Astrocyte (in vitro differentiated cells and primary cell): ENCODE measurements around the gene LIN28B. TPM values are rescaled to one million over a fixed set of nuclear protein-coding genes. Genes with fewer than 3 reads are reported as not detected.
"Not testable (repeated sequence)": the region's sequence is repeated elsewhere in the genome, so short reads cannot be mapped to it uniquely, and the experiment has no call there.

Experiments
- DNase-seq: peaks from one replicate; pipeline ENCODE4 v3.0.0-alpha.2; 2010; ENCODE audit warnings: low read depth
- FAIRE-seq: peaks from 2 replicates; lab custom pipeline; 2011; peaks lifted over from hg19 to GRCh38; lab: Jason Lieb, UNC
- H2AFZ ChIP-seq: 2 replicates; pipeline ENCODE4 v1.6.0; 2012; ENCODE audit warnings: low read depth, low read length, inconsistent platforms
- H3K27ac ChIP-seq: 2 replicates; pipeline ENCODE4 v1.5.1; 2011; ENCODE audit warnings: low read depth, low read length, inconsistent platforms
- H3K27me3 ChIP-seq: 2 replicates; pipeline ENCODE4 v1.6.0; 2011; ENCODE audit warnings: low read length, inconsistent platforms; ENCODE audit not compliant: insufficient read depth
- H3K36me3 ChIP-seq: 2 replicates; pipeline ENCODE4 v1.5.1; 2011; ENCODE audit warnings: low read length, inconsistent platforms; ENCODE audit not compliant: insufficient read depth
- H3K4me1 ChIP-seq: 2 replicates; pipeline ENCODE4 v1.5.1; 2011; ENCODE audit warnings: low read length, inconsistent platforms; ENCODE audit not compliant: insufficient read depth
- H3K4me2 ChIP-seq: 2 replicates; pipeline ENCODE4 v1.6.0; 2012; ENCODE audit warnings: low read length, inconsistent platforms
- H3K4me3 ChIP-seq: 2 replicates; pipeline ENCODE4 v1.5.1; 2011; ENCODE audit warnings: low read depth, mild to moderate bottlenecking, low read length, inconsistent platforms; ENCODE audit not compliant: insufficient read depth
- H3K79me2 ChIP-seq: 2 replicates; pipeline ENCODE4 v1.6.0; 2012; ENCODE audit warnings: mild to moderate bottlenecking, low read length, inconsistent platforms; ENCODE audit not compliant: insufficient read depth
- H3K9ac ChIP-seq: 2 replicates; pipeline ENCODE4 v1.6.0; 2012; ENCODE audit warnings: mild to moderate bottlenecking, low read length, inconsistent platforms
- H3K9me3 ChIP-seq: 2 replicates; pipeline ENCODE4 v1.5.1; 2012; ENCODE audit warnings: low read depth, mild to moderate bottlenecking, low read length, inconsistent platforms; ENCODE audit not compliant: insufficient read depth
- H4K20me1 ChIP-seq: 2 replicates; pipeline ENCODE4 v1.6.0; 2012; ENCODE audit warnings: low read length, inconsistent platforms; ENCODE audit not compliant: insufficient read depth
- H3K27ac Mint-ChIP-seq: one replicate; pipeline ENCODE4 v1.8.0; 2021; ENCODE audit warnings: mild to moderate bottlenecking, mixed read lengths; ENCODE audit not compliant: unreplicated experiment
- H3K27me3 Mint-ChIP-seq: one replicate; pipeline ENCODE4 v1.8.0; 2021; ENCODE audit warnings: low read depth, mixed read lengths; ENCODE audit not compliant: unreplicated experiment
- H3K36me3 Mint-ChIP-seq: one replicate; pipeline ENCODE4 v1.8.0; 2021; ENCODE audit warnings: low read depth, mixed read lengths; ENCODE audit not compliant: unreplicated experiment
- H3K4me1 Mint-ChIP-seq: one replicate; pipeline ENCODE4 v1.8.0; 2021; ENCODE audit warnings: low read depth, mixed read lengths; ENCODE audit not compliant: unreplicated experiment
- H3K4me3 Mint-ChIP-seq: one replicate; pipeline ENCODE4 v1.8.0; 2021; ENCODE audit warnings: mild to moderate bottlenecking, moderate library complexity, mixed read lengths; ENCODE audit not compliant: unreplicated experiment
- H3K9me3 Mint-ChIP-seq: one replicate; pipeline ENCODE4 v1.8.0; 2021; ENCODE audit warnings: mild to moderate bottlenecking, mixed read lengths; ENCODE audit not compliant: unreplicated experiment
- CTCF ChIP-seq: IDR thresholded peaks from 2 replicates; pipeline ENCODE4 v1.5.1; 2011; ENCODE audit warnings: low read depth, mild to moderate bottlenecking, inconsistent platforms, low read length, moderate library complexity; ENCODE audit not compliant: insufficient read depth
- EZH2 ChIP-seq: IDR thresholded peaks from 2 replicates; pipeline ENCODE4 v1.6.1; 2012; ENCODE audit warnings: mild to moderate bottlenecking, low read length, inconsistent platforms; ENCODE audit not compliant: insufficient read depth
- total RNA-seq: library from RNA; stranded (reverse); gene quantifications from 2 replicates; pipeline ENCODE4 v1.2.1, GENCODE V29; 2021

Gene LIN28B
- total RNA-seq, 1 donor from 2014 or later: 29.0 TPM

- Mint-ChIP-seq H3K27ac (no peak overlapping the region), H3K4me3 (no peak overlapping the region), H3K9me3 (no peaks in the 10 kb centered on the region), H3K27me3 (no peaks in the 10 kb centered on the region), H3K4me1 (peaks cover 10% of the 10 kb centered on the region), H3K36me3 (peaks cover 2% of the 10 kb centered on the region)
- Histone ChIP-seq H3K27me3 (peaks cover 4% of the 10 kb centered on the region), H3K4me1 (no peaks in the 10 kb centered on the region), H3K4me2 (no peak overlapping the region), H4K20me1 (no peaks in the 10 kb centered on the region), H3K79me2 (no peaks in the 10 kb centered on the region), H3K9ac (no peak overlapping the region), H2AFZ (no peak overlapping the region), H3K36me3 (no peaks in the 10 kb centered on the region), H3K4me3 (no peak overlapping the region), H3K27ac (no peak overlapping the region), H3K9me3 (no peaks in the 10 kb centered on the region)
- DNase-seq (no peak), FAIRE-seq (no peak)
- TF ChIP-seq CTCF: no peak
- TF ChIP-seq EZH2: no peak
These were observed 26.4 kb downstream of the LIN28B start for GRCh38 chr6:104983296-104983695.

- Mint-ChIP-seq H3K27ac (no peak overlapping the region), H3K4me1 (peaks cover 10% of the 10 kb centered on the region), H3K36me3 (peaks cover 2% of the 10 kb centered on the region), H3K9me3 (no peaks in the 10 kb centered on the region), H3K4me3 (no peak overlapping the region), H3K27me3 (no peaks in the 10 kb centered on the region)
- no peaks in the 10 kb centered on the region for H4K20me1 ChIP-seq
- H2AFZ ChIP-seq: no peak overlapping the region
- no peaks in the 10 kb centered on the region for H3K9me3 ChIP-seq
- H3K4me2 ChIP-seq: no peak overlapping the region
- H3K36me3 ChIP-seq: no peaks in the 10 kb centered on the region
- no peak overlapping the region for H3K9ac ChIP-seq
- no peak for TF ChIP-seq EZH2
- no peak for TF ChIP-seq CTCF
- H3K4me3 ChIP-seq: no peak overlapping the region
- H3K27me3 ChIP-seq: peaks cover 4% of the 10 kb centered on the region
- DNase-seq (no peak), FAIRE-seq (no peak)
- H3K27ac ChIP-seq: no peak overlapping the region
- no peaks in the 10 kb centered on the region for H3K79me2 ChIP-seq
- H3K4me1 ChIP-seq: no peaks in the 10 kb centered on the region
These were observed 26.9 kb downstream of the LIN28B start for GRCh38 chr6:104983776-104984175.

- no peak for TF ChIP-seq EZH2
- no peak for TF ChIP-seq CTCF
- Histone ChIP-seq H4K20me1 (no peaks in the 10 kb centered on the region), H3K36me3 (no peaks in the 10 kb centered on the region), H3K4me3 (no peak overlapping the region), H3K27ac (no peak overlapping the region), H3K9ac (no peak overlapping the region), H3K4me1 (no peaks in the 10 kb centered on the region), H3K79me2 (no peaks in the 10 kb centered on the region), H3K27me3 (peaks cover 4% of the 10 kb centered on the region), H2AFZ (no peak overlapping the region), H3K4me2 (no peak overlapping the region), H3K9me3 (no peaks in the 10 kb centered on the region)
- H3K4me1 Mint-ChIP-seq: peaks cover 10% of the 10 kb centered on the region
- H3K4me3 Mint-ChIP-seq: no peak overlapping the region
- DNase-seq: no peak
- no peak for FAIRE-seq
- peaks cover 2% of the 10 kb centered on the region for H3K36me3 Mint-ChIP-seq
- no peaks in the 10 kb centered on the region for H3K27me3 Mint-ChIP-seq
- no peaks in the 10 kb centered on the region for H3K9me3 Mint-ChIP-seq
- no peak overlapping the region for H3K27ac Mint-ChIP-seq
These were observed 27.9 kb downstream of the LIN28B start for GRCh38 chr6:104984831-104985230.

- not testable (repeated sequence) for H3K27ac Mint-ChIP-seq, H3K4me1 ChIP-seq, H3K27ac ChIP-seq, H3K9me3 ChIP-seq, H3K4me3 Mint-ChIP-seq, H3K79me2 ChIP-seq, H3K9me3 Mint-ChIP-seq, H3K27me3 ChIP-seq, H4K20me1 ChIP-seq, H3K36me3 ChIP-seq, H3K4me1 Mint-ChIP-seq, H3K27me3 Mint-ChIP-seq, H3K9ac ChIP-seq, H2AFZ ChIP-seq, H3K36me3 Mint-ChIP-seq, H3K4me2 ChIP-seq, FAIRE-seq, DNase-seq, H3K4me3 ChIP-seq
These were observed 29.0 kb downstream of the LIN28B start for GRCh38 chr6:104985875-104986274.
